Tibial artery (tissue), 4 donors: ENCODE data around the gene HACD4.

Experiments used
- DNase-seq, 2 donors: peaks; one replicate each; pipeline ENCODE4 v3.0.0-alpha.2; 2019
- H3K27ac ChIP-seq, 2 donors: fragments of 200-600 bp; sonication (generic) in 1 of 2; 1 replicate in 1 of 2; 2 replicates in 1 of 2; pipeline ENCODE4 v1.5.1; 2018 to 2019; ENCODE audit warnings: mild to moderate bottlenecking in 1 of 2
- H3K27me3 ChIP-seq, 2 donors: fragments of 200-600 bp; sonication (generic) in 1 of 2; one replicate each; pipeline versions ENCODE4 v1.5.1 to v1.6.0; 2016 to 2019
- H3K36me3 ChIP-seq, 3 donors: fragments of 200-600 bp; sonication (generic) in 2 of 3; one replicate each; pipeline ENCODE4 v1.5.1; 2016 to 2019; ENCODE audit warnings: mild to moderate bottlenecking in 2 of 3
- H3K4me1 ChIP-seq, 4 donors: fragments of 200-600 bp; sonication (generic) in 2 of 4; 1 replicate in 3 of 4; 2 replicates in 1 of 4; pipeline ENCODE4 v1.5.1; 2016 to 2019
- H3K4me3 ChIP-seq, 2 donors: fragments of 200-600 bp; sonication (generic) in 1 of 2; 1 replicate in 1 of 2; 2 replicates in 1 of 2; pipeline ENCODE4 v1.5.1; 2018 to 2019; ENCODE audit warnings: mild to moderate bottlenecking in 2 of 2
- H3K9me3 ChIP-seq, 3 donors: fragments of 200-600 bp; sonication (generic) in 1 of 3; one replicate each; pipeline ENCODE4 v1.5.1; 2016 to 2019
- CTCF ChIP-seq, 2 experiments: fragments of 200-600 bp in 1 of 2; fragments of 450-650 bp in 1 of 2; IDR thresholded peaks; one replicate each; pipeline ENCODE4 v1.5.1; 2017 to 2019; ENCODE audit warnings: antibody characterized with exemption in 2 of 2, mild to moderate bottlenecking in 1 of 2, moderate library complexity in 1 of 2
- intact Hi-C: fragments of 100-400 bp; cut with DNase I; formaldehyde crosslinking; loops from one replicate; pipeline ENCODE4 v1.15.0; 2023; ENCODE audit warnings: low total_unique reads

The HACD4 gene

GRCh38 chr9:20997503-20998076 lies 33.9 kb downstream of the HACD4 start:
- peaks cover 0 to 12% (median 3%) of the 10 kb centered on the region in 4 donors for H3K4me1 ChIP-seq
- intact Hi-C loops = no loop called here
- no peaks in the 10 kb centered on the region for H3K9me3 ChIP-seq
- DNase-seq = no peak
- peak overlapping the region in 1 of 2 donors; percentile 4 for H3K27ac ChIP-seq
- no peaks in the 10 kb centered on the region for H3K27me3 ChIP-seq
- H3K4me3 ChIP-seq = no peak overlapping the region
- peaks cover 0 to 6% (median 5%) of the 10 kb centered on the region in 3 donors for H3K36me3 ChIP-seq
- no peak for TF ChIP-seq CTCF (IDR thresholded peaks at IDR 0.05)

GRCh38 chr9:20996809-20997208 lies 34.6 kb downstream of the HACD4 start:
- H3K4me3 ChIP-seq = no peak overlapping the region
- no peak for DNase-seq
- H3K27ac ChIP-seq = no peak overlapping the region
- H3K36me3 ChIP-seq = peaks cover 0 to 6% (median 5%) of the 10 kb centered on the region in 3 donors
- peaks cover 0 to 12% (median 3%) of the 10 kb centered on the region in 4 donors for H3K4me1 ChIP-seq
- H3K9me3 ChIP-seq = no peaks in the 10 kb centered on the region
- no peak for TF ChIP-seq CTCF (IDR thresholded peaks at IDR 0.05)
- H3K27me3 ChIP-seq = no peaks in the 10 kb centered on the region
- intact Hi-C loops = no loop called here

- intact Hi-C loops = no loop called here
- H3K9me3 ChIP-seq = no peaks in the 10 kb centered on the region
- H3K27me3 ChIP-seq = no peaks in the 10 kb centered on the region
- H3K4me3 ChIP-seq = no peak overlapping the region
- peaks cover 0 to 13% (median 3%) of the 10 kb centered on the region in 4 donors for H3K4me1 ChIP-seq
- H3K27ac ChIP-seq = no peak overlapping the region
- DNase-seq = no peak
- peaks cover 0 to 9% (median 7%) of the 10 kb centered on the region in 3 donors for H3K36me3 ChIP-seq
- TF ChIP-seq CTCF (IDR thresholded peaks at IDR 0.05) = no peak
Measured at GRCh38 chr9:20995616-20996015, 35.8 kb downstream of the HACD4 start.

GRCh38 chr9:20994486-20994885 lies 37.0 kb downstream of the HACD4 start:
- Histone ChIP-seq H3K4me3 (no peak overlapping the region), H3K27me3 (no peaks in the 10 kb centered on the region), H3K9me3 (no peaks in the 10 kb centered on the region), H3K4me1 (peaks cover 0 to 24% (median 10%) of the 10 kb centered on the region in 4 donors), H3K36me3 (peaks cover 0 to 18% (median 14%) of the 10 kb centered on the region in 3 donors), H3K27ac (no peak overlapping the region)
- DNase-seq = no peak
- TF ChIP-seq CTCF (IDR thresholded peaks at IDR 0.05) = no peak
- intact Hi-C loops = no loop called here

- DNase-seq = peak in 1 of 2 donors; percentile 36
- H3K9me3 ChIP-seq = no peaks in the 10 kb centered on the region
- H3K27ac ChIP-seq = no peak overlapping the region
- H3K36me3 ChIP-seq = peaks cover 0 to 12% (median 9%) of the 10 kb centered on the region in 3 donors
- no peak for TF ChIP-seq CTCF (IDR thresholded peaks at IDR 0.05)
- intact Hi-C loops = no loop called here
- H3K4me3 ChIP-seq = no peak overlapping the region
- H3K4me1 ChIP-seq = peaks cover 0 to 35% (median 21%) of the 10 kb centered on the region in 4 donors
- H3K27me3 ChIP-seq = no peaks in the 10 kb centered on the region
Measured at GRCh38 chr9:20990867-20991266, 40.6 kb downstream of the HACD4 start.
